ENCODE data around the gene RNF19B. TPM values are rescaled to one million over a fixed set of nuclear protein-coding genes. Genes with fewer than 3 reads are reported as not detected.
A peak's percentile ranks its signal among the peaks of the same experiment; 100 is the strongest.

Gene RNF19B
- total and polyA plus RNA-seq, 2 of the 13 experiments (the other 11 are each of a cell fraction or from before 2014, with no cell fraction given) = 15.3 to 22.5 TPM

DNA sequence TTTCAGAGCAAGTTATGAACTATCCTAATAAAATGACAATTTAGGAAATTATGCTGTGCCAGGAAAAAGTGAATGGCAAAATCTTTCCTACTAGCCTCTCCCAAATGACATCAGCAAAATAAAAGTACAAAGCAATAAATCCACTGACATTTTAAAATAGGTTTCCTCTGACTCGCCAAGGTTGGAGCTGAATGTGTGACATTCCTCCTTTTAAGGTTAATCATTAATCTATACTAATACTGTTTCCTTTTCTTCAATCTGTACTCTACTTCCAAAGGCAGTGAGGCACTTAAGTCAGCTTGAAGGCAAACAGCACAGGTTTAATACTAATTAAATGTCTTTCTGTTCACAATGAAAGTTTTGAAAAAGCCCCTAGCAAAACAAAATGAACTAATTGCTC, 15.7 kb downstream of the RNF19B start:
- 0% methylated on average over 1 of the region's 1 CpG for WGBS (ENCODE audit: low lambda C conversion rate)
- no peak overlapping the region for H3K9ac ChIP-seq (ENCODE audit: insufficient read depth, low read depth, low read length)
- no peaks in the 10 kb centered on the region for H3K9me3 ChIP-seq (ENCODE audit: low read length)
- ChIA-PET CTCF (ENCODE audit: low intra/inter-chr PET ratio, low total read pairs) (no interaction called here), POLR2A (interaction anchor here (1.1 to 3.3 kb wide), 3 partner anchors 13 to 16 kb away, joined by 4 to 20 read pairs (median 6); partner anchors contain the start of gene RNF19B)
- H3K79me2 ChIP-seq (ENCODE audit: insufficient read depth, low read length) = peaks cover 22% of the 10 kb centered on the region
- H2AFZ ChIP-seq (ENCODE audit: low read length) = no peak overlapping the region
- BruUV-seq (replicated peaks) = no TSS peak
- ATAC-seq (peak; percentile 69), FAIRE-seq (peak; percentile 54), DNase-seq (ENCODE audit: low spot score) (peak; percentile 50)
- H3K36me3 ChIP-seq (replicated peaks in 1 of 2; ENCODE audit: control insufficient read depth in 1 of 2, insufficient read depth in 2 of 2, low read length in 2 of 2) = peaks cover 8 to 40% of the 10 kb centered on the region in 2 experiments
- H3K4me2 ChIP-seq (ENCODE audit: low read depth, low read length) = peak overlapping the region; percentile 14
- no peaks in the 10 kb centered on the region for H4K20me1 ChIP-seq (ENCODE audit: insufficient read depth, low read length)
- no peak overlapping the region for H3K27ac ChIP-seq (ENCODE audit: extremely low read length, insufficient read depth, low read length)
- H3K4me1 ChIP-seq (ENCODE audit: insufficient read depth, low read length) = peaks cover 53% of the 10 kb centered on the region
- H3K27me3 ChIP-seq (ENCODE audit: control insufficient read depth in 1 of 2, insufficient read depth in 2 of 2, low read length in 2 of 2) = no peaks in the 10 kb centered on the region
- H3K4me3 ChIP-seq (replicated peaks in 1 of 3; ENCODE audit: insufficient read depth in 1 of 3, low read depth in 2 of 3, low read length in 3 of 3) = no peak overlapping the region
- intact Hi-C loops (cut with micrococcal nuclease; ENCODE audit: unreplicated experiment) (no loop called here), in situ Hi-C loops (cut with HindIII; ENCODE audit: extremely low pct_ligation_motif_present, low pct_unique_long_range_greater_than_20kb) (no loop called here)
- TF ChIP-seq MAFK (conservative IDR thresholded peaks at IDR 0.05 in 1 of 2, IDR thresholded peaks at IDR 0.05 in 1 of 2; ENCODE audit: low read length in 2 of 2) (peak in 1 of 2 experiments; percentile 32; a peak in 2 of 4 replicates), IRF2 (CRISPR knock-in tag; IDR thresholded peaks at IDR 0.05) (no peak), HNRNPUL1 (IDR thresholded peaks at IDR 0.05; ENCODE audit: low read depth, low read length) (peak; percentile 96), SAP130 (CRISPR knock-in tag; IDR thresholded peaks at IDR 0.05; ENCODE audit: low read depth) (peak; percentile 45; the same call in 1 of the 2 replicates)
- TF ChIP-seq, protein P1, sequence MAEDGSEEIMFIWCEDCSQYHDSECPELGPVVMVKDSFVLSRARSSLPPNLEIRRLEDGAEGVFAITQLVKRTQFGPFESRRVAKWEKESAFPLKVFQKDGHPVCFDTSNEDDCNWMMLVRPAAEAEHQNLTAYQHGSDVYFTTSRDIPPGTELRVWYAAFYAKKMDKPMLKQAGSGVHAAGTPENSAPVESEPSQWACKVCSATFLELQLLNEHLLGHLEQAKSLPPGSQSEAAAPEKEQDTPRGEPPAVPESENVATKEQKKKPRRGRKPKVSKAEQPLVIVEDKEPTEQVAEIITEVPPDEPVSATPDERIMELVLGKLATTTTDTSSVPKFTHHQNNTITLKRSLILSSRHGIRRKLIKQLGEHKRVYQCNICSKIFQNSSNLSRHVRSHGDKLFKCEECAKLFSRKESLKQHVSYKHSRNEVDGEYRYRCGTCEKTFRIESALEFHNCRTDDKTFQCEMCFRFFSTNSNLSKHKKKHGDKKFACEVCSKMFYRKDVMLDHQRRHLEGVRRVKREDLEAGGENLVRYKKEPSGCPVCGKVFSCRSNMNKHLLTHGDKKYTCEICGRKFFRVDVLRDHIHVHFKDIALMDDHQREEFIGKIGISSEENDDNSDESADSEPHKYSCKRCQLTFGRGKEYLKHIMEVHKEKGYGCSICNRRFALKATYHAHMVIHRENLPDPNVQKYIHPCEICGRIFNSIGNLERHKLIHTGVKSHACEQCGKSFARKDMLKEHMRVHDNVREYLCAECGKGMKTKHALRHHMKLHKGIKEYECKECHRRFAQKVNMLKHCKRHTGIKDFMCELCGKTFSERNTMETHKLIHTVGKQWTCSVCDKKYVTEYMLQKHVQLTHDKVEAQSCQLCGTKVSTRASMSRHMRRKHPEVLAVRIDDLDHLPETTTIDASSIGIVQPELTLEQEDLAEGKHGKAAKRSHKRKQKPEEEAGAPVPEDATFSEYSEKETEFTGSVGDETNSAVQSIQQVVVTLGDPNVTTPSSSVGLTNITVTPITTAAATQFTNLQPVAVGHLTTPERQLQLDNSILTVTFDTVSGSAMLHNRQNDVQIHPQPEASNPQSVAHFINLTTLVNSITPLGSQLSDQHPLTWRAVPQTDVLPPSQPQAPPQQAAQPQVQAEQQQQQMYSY (CRISPR knock-in tag; IDR thresholded peaks at IDR 0.05) = no peak
- TF ChIP-seq, protein P2, sequence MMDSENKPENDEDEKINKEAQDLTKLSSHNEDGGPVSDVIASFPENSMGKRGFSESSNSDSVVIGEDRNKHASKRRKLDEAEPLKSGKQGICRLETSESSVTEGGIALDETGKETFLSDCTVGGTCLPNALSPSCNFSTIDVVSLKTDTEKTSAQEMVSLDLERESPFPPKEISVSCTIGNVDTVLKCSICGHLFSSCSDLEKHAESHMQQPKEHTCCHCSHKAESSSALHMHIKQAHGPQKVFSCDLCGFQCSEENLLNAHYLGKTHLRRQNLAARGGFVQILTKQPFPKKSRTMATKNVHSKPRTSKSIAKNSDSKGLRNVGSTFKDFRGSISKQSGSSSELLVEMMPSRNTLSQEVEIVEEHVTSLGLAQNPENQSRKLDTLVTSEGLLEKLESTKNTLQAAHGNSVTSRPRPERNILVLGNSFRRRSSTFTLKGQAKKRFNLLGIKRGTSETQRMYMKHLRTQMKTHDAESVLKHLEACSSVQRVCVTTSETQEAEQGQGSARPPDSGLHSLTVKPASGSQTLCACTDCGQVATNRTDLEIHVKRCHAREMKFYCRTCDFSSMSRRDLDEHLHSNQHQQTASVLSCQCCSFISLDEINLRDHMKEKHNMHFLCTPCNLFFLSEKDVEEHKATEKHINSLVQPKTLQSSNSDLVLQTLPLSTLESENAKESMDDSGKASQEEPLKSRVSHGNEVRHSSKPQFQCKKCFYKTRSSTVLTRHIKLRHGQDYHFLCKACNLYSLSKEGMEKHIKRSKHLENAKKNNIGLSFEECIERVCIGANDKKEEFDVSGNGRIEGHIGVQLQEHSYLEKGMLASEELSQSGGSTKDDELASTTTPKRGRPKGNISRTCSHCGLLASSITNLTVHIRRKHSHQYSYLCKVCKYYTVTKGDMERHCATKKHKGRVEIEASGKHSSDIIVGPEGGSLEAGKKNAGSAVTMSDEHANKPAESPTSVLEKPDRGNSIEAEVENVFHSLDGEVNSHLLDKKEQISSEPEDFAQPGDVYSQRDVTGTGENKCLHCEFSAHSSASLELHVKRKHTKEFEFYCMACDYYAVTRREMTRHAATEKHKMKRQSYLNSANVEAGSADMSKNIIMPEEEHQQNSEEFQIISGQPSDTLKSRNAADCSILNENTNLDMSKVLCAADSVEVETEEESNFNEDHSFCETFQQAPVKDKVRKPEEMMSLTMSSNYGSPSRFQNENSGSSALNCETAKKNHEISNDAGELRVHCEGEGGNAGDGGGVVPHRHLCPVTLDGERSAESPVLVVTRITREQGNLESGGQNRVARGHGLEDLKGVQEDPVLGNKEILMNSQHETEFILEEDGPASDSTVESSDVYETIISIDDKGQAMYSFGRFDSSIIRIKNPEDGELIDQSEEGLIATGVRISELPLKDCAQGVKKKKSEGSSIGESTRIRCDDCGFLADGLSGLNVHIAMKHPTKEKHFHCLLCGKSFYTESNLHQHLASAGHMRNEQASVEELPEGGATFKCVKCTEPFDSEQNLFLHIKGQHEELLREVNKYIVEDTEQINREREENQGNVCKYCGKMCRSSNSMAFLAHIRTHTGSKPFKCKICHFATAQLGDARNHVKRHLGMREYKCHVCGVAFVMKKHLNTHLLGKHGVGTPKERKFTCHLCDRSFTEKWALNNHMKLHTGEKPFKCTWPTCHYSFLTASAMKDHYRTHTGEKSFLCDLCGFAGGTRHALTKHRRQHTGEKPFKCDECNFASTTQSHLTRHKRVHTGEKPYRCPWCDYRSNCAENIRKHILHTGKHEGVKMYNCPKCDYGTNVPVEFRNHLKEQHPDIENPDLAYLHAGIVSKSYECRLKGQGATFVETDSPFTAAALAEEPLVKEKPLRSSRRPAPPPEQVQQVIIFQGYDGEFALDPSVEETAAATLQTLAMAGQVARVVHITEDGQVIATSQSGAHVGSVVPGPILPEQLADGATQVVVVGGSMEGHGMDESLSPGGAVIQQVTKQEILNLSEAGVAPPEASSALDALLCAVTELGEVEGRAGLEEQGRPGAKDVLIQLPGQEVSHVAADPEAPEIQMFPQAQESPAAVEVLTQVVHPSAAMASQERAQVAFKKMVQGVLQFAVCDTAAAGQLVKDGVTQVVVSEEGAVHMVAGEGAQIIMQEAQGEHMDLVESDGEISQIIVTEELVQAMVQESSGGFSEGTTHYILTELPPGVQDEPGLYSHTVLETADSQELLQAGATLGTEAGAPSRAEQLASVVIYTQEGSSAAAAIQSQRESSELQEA (CRISPR knock-in tag; IDR thresholded peaks at IDR 0.05; ENCODE audit: not compliant biosample characterization) = no peak
- TF ChIP-seq, protein P3, sequence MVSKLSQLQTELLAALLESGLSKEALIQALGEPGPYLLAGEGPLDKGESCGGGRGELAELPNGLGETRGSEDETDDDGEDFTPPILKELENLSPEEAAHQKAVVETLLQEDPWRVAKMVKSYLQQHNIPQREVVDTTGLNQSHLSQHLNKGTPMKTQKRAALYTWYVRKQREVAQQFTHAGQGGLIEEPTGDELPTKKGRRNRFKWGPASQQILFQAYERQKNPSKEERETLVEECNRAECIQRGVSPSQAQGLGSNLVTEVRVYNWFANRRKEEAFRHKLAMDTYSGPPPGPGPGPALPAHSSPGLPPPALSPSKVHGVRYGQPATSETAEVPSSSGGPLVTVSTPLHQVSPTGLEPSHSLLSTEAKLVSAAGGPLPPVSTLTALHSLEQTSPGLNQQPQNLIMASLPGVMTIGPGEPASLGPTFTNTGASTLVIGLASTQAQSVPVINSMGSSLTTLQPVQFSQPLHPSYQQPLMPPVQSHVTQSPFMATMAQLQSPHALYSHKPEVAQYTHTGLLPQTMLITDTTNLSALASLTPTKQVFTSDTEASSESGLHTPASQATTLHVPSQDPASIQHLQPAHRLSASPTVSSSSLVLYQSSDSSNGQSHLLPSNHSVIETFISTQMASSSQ (IDR thresholded peaks at IDR 0.05; ENCODE audit: low read depth) = peak; percentile 87
- TF ChIP-seq, protein P3 (CRISPR knock-in tag; IDR thresholded peaks at IDR 0.05; ENCODE audit: borderline replicate concordance) = peak; percentile 70; the same call in 1 of the 2 replicates
